Muscle layer of colon (tissue), 2 donors: ENCODE measurements around the gene PLEKHN1.
"Not testable (repeated sequence)": the region's sequence is repeated elsewhere in the genome, so short reads cannot be mapped to it uniquely, and the experiment has no call there.

Source experiments
- H3K27ac ChIP-seq: one replicate; pipeline ENCODE4 v1.7.0; 2013; ENCODE audit warnings: low read depth, mild to moderate bottlenecking, low read length, moderate library complexity
- H3K27me3 ChIP-seq, 2 donors: one replicate each; pipeline ENCODE4 v1.7.0; 2013; ENCODE audit warnings: low read length in 2 of 2, mild to moderate bottlenecking in 2 of 2; ENCODE audit not compliant: insufficient read depth in 2 of 2, control insufficient read depth in 1 of 2
- H3K36me3 ChIP-seq: one replicate; pipeline ENCODE4 v1.7.0; 2013; ENCODE audit warnings: mild to moderate bottlenecking, low read length; ENCODE audit not compliant: insufficient read depth
- H3K4me1 ChIP-seq: one replicate; pipeline ENCODE4 v1.7.0; 2013; ENCODE audit warnings: mild to moderate bottlenecking, low read length; ENCODE audit not compliant: insufficient read depth
- H3K4me3 ChIP-seq, 2 donors: one replicate each; pipeline ENCODE4 v1.7.0; 2013; ENCODE audit warnings: low read length in 2 of 2, low read depth in 1 of 2, mild to moderate bottlenecking in 1 of 2, moderate library complexity in 1 of 2
- H3K9ac ChIP-seq: one replicate; pipeline ENCODE4 v1.7.0; 2013; ENCODE audit warnings: low read length
- H3K9me3 ChIP-seq: one replicate; pipeline ENCODE4 v1.7.0; 2013; ENCODE audit warnings: mild to moderate bottlenecking, low read length
- donor health status: abdominal sarcoma.
- donor health status: Adenocarcinoma of cecum.

Gene PLEKHN1

DNA sequence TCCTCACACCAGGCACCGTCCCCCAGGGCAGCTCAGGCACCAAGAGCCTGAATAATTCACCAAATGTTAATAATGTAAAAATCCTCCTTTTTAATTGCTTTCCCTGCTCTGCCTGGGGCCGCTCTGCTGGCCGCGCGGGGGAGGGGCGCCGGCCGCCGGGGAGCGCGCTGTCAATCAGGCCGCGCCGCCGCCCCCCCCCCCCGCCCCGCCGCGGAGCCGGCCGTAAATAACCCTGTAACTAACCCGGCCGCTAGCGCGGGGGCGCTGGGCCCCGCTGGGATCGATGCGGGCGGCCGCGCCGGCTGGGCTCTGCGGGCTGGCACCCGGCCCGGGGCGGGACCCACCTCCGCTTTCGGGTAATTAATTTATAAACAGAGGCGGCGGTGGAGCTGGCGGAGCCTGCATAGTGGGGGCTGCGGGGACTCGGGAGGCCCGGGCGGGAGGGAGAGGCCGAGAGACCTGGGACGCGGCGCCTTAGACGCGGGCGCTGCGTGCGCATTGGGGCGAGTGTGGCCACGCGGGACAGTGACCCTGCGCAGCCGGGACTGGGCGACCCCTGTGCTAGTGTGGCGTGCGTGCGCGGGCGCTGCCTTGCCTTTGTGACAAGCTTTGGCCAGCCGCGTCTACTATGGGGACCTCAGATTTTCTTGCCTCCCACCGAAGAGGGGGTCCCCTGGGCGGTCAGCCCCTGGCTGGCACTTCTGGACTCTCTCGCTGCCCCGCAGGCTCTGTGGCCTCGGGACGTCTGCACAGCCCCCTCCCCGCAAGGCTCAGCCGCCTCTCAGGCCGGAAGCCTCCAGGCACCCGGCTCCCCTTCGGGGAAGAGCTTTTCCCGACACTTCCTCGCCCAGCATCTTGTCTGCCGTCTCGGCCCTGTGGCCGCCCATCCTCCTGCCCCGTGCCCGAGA, 25.9 kb upstream of the PLEKHN1 start:
- Histone ChIP-seq H3K36me3 (no peaks in the 10 kb centered on the region), H3K9me3 (no peaks in the 10 kb centered on the region), H3K4me3 (peak overlapping the region; percentile 32 to 38), H3K4me1 (peaks cover 20% of the 10 kb centered on the region), H3K27ac (peak overlapping the region; percentile 68), H3K9ac (no peak overlapping the region), H3K27me3 (peaks cover 13 to 78% of the 10 kb centered on the region in 2 donors)

DNA sequence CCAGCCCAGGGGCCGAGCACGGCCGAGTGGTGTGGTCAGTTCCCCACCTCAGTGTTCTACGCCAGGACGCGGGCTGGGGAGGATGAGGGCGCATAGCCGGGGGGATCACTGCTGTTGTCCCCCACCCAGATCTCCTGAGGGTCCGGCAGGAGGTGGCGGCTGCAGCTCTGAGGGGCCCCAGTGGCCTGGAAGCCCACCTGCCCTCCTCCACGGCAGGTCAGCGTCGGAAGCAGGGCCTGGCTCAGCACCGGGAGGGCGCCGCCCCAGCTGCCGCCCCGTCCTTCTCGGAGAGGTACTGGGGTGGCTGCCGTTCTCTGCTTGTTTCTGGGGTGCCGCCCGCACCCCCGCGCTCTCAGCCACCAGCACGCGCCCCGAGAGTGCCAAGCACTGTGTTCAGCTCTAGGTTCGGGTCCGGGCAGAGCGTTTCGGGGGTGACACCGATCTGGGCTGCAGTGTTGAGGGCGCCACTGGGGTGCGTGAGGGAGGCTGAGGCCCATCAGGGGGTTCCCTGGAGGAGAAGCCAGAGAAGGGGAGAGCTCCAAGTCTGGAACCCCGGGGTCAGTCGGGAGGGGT, 25.2 kb upstream of the PLEKHN1 start:
- Histone ChIP-seq H3K27ac (peak overlapping the region; percentile 68), H3K4me3 (peak overlapping the region; percentile 32 to 38), H3K4me1 (peaks cover 20% of the 10 kb centered on the region), H3K9me3 (no peaks in the 10 kb centered on the region), H3K9ac (no peak overlapping the region), H3K27me3 (peaks cover 13 to 71% of the 10 kb centered on the region in 2 donors), H3K36me3 (peaks cover 5% of the 10 kb centered on the region)

DNA sequence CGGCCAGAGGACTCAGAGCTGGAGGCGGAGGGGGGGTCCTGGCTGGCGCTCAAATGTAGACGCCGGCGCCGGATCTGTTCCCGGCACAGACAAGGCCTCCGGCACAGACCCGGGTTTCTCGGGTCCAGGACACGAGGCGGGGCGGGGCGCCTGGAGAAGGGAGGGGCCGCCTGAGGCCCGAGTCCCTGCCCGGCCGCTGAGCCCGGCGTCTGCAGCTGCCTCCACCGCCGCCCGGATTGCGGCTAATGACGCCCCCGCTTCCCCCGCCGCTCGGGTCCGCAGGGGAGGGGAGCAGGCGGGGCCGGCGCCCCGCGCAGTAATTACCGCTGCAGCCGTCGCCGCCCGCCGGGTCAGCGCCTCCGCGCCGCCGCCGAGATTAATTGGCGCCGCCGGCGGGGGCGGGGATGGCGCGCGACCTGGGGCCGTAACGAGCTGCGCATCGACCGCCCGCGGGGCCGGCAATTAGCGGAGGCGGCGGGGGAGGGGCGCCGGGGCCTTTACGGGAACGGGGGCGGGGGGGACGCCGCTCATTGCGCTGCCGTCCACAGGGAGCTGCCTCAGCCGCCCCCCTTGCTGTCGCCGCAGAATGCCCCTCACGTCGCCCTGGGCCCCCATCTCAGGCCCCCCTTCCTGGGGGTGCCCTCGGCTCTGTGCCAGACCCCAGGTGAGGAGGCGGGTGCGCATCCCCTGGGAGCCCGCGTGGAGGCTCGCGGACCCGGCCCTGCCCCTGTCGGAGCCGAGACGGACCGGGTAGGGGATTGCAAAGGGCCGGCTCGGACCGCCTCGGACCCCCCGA, 24.5 kb upstream of the PLEKHN1 start:
- H3K27ac ChIP-seq, result no peak overlapping the region
- peaks cover 20% of the 10 kb centered on the region for H3K4me1 ChIP-seq

DNA sequence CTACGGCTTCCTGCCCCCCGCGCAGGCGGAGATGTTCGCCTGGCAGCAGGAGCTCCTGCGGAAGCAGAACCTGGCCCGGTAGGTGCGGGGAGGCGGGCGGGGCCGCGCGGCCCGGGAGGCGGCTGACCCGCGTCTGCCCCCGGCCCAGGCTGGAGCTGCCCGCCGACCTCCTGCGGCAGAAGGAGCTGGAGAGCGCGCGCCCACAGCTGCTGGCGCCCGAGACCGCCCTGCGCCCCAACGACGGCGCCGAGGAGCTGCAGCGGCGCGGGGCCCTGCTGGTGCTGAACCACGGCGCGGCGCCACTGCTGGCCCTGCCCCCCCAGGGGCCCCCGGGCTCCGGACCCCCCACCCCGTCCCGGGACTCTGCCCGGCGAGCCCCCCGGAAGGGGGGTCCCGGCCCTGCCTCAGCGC, 23.9 kb upstream of the PLEKHN1 start:
- H3K27ac ChIP-seq, result no peak overlapping the region
- H3K27me3 ChIP-seq, result peaks cover 13 to 59% of the 10 kb centered on the region in 2 donors
- no peak overlapping the region for H3K9ac ChIP-seq
- H3K9me3 ChIP-seq, result no peaks in the 10 kb centered on the region
- peaks cover 17% of the 10 kb centered on the region for H3K36me3 ChIP-seq
- H3K4me1 ChIP-seq, result peaks cover 20% of the 10 kb centered on the region
- no peak overlapping the region for H3K4me3 ChIP-seq

More for the DNA sequence above, 24.5 kb upstream of the PLEKHN1 start:
- no peak overlapping the region for H3K4me3 ChIP-seq
- H3K36me3 ChIP-seq, result peaks cover 11% of the 10 kb centered on the region
- H3K9me3 ChIP-seq, result no peaks in the 10 kb centered on the region
- no peak overlapping the region for H3K9ac ChIP-seq
- peaks cover 13 to 64% of the 10 kb centered on the region in 2 donors for H3K27me3 ChIP-seq

DNA sequence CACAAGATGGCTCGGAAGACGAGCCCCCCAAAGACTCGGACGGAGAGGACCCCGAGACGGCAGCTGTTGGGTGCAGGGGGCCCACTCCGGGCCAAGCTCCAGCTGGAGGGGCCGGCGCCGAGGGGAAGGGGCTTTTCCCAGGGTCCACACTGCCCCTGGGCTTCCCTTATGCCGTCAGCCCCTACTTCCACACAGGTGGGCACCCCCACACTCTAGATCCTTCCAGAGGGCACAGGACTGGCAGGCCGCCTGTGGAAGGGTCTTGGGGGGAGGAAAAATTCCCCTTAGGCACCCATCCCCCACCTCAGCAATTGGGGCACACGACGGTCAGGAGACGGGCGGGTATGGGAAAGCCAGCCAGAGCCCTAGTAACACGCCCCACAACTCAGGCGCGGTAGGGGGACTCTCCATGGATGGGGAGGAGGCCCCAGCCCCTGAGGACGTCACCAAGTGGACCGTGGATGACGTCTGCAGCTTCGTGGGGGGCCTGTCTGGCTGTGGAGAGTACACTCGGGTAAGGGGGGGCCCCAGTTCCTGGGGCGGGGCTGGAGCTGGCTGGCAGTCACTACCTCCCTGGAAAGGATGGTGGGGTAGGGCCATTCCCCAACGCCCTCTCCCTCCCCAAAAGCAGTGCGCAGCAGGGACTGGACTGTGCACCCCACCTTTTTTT, 23.3 kb upstream of the PLEKHN1 start:
- H3K9me3 ChIP-seq, result no peaks in the 10 kb centered on the region
- H3K36me3 ChIP-seq, result peaks cover 23% of the 10 kb centered on the region
- peaks cover 20% of the 10 kb centered on the region for H3K4me1 ChIP-seq
- no peak overlapping the region for H3K4me3 ChIP-seq
- H3K27ac ChIP-seq, result no peak overlapping the region
- H3K27me3 ChIP-seq, result peaks cover 13 to 54% of the 10 kb centered on the region in 2 donors
- no peak overlapping the region for H3K9ac ChIP-seq

DNA sequence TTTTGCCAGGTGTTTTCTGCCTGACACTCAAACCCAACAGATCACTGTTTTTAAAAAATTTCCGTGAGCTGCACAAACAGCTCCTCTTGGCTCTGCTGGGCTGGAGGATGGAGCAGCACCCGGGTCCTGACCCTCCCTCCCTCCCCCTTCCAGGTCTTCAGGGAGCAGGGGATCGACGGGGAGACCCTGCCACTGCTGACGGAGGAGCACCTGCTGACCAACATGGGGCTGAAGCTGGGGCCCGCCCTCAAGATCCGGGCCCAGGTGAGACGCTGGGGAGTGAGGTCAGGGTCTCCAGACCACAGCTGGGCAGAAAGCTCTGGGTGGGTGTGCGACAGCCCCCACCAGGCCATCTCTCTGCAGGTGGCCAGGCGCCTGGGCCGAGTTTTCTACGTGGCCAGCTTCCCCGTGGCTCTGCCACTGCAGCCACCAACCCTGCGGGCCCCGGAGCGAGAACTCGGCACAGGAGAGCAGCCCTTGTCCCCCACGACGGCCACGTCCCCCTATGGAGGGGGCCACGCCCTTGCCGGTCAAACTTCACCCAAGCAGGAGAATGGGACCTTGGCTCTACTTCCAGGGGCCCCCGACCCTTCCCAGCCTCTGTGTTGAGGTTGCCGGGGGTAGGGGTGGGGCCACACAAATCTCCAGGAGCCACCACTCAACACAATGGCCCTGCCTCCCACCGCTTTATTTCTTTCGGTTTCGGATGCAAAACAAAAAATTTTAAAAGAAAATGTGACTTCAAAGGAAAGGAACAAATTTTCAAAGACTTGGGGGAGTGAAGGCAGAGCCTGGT, 22.5 kb upstream of the PLEKHN1 start:
- no peak overlapping the region for H3K4me3 ChIP-seq
- H3K27ac ChIP-seq, result no peak overlapping the region

DNA sequence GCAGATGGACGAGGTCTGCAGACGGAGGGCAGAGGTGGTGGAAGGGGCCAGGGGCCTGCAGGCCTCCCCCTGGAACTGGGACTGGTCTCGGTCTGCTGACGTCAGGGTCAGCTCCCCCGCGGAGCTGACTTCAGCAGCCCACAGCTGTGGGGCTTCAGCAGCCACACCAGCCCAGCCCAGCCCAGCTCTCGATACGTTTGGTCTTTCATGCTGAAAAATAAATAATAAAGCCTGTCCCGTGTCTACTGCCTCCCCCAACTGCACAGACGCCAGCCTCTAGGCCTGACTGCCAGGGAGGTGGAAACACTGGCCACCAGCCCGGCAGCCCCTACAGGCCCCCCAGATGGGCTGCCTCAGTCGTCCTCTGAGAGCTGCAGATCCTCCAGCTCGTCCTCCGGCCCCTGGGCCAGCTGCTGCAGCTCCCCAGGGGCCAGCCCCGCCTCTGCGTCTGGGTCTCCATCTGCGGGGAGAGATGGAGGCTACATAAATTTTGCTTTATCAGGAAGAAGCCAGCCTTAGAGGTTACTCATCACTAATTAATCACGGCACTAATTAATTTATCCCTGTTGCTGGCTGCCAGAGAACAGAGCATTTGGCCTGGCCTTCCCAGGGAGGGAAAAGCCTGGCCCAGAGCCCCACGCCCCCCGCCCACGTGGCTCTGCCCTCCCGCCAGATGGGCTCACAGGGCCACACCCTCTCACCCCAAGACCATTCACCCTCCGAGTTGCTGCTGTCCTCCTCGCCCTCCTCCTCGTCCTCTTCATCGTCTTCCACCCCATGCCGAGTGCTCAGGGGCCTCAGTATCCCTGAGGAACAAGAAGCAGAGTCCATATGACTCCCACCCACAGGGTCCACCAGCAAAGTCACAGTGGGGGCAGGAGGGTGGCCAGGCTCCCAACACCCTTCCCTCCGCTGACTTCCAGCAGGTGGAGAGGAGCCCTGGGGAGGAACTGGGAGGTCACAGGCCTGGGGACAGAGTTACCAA, 21.6 kb upstream of the PLEKHN1 start:
- peaks cover 2 to 38% of the 10 kb centered on the region in 2 donors for H3K27me3 ChIP-seq
- H3K27ac ChIP-seq, result no peak overlapping the region
- peaks cover 38% of the 10 kb centered on the region for H3K36me3 ChIP-seq
- H3K9me3 ChIP-seq, result no peaks in the 10 kb centered on the region
- H3K9ac ChIP-seq, result no peak overlapping the region
- peaks cover 20% of the 10 kb centered on the region for H3K4me1 ChIP-seq
- H3K4me3 ChIP-seq, result no peak overlapping the region

More for the DNA sequence above, 22.5 kb upstream of the PLEKHN1 start:
- Histone ChIP-seq H3K9me3 (no peaks in the 10 kb centered on the region), H3K4me1 (peaks cover 20% of the 10 kb centered on the region), H3K36me3 (peaks cover 30% of the 10 kb centered on the region), H3K27me3 (peaks cover 10 to 47% of the 10 kb centered on the region in 2 donors), H3K9ac (no peak overlapping the region)

DNA sequence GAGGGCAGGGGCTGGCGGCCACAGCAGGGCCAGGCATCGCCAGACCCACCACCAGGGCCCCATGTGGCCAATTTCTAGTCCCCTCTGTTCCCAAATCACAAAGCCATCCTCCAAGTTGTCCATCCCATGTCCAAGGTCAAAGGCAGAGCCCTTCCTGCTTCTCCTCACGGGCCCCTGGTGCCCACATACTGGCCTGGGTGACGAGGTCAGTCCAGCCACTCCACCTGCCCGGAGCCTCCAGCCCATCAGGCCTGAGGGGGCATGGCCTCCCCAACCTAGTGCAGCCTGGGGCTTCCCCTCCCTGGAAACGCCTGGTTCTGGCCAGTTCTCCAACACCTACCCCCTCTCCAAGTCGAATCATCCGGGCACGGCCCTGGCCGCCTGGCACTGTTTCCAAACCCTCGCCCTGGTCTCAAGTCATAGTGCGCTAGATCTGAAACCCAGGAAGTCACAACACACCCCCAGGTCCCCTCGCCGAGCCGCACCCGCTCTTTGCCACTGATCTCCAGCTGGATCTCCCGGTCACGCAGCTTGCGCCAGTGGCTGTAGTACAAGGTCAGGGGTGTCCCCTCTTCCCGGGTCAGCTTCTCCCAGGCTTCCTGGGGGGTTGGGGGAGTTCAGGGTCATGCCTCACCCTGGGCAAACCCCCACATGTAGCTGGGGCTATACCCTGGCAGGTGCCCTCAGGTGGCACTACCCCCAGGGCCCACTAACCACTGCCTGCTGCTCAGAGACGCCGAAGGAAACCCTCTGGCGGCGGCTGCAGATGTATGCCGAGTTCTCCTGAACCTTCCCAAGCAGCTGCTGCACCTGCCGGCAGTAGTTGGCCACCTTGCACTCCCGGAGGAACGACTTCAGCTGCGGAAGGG, 20.4 kb upstream of the PLEKHN1 start:
- no peak overlapping the region for H3K27ac ChIP-seq
- peaks cover 51% of the 10 kb centered on the region for H3K36me3 ChIP-seq
- H3K9me3 ChIP-seq, result no peaks in the 10 kb centered on the region
- H3K9ac ChIP-seq, result no peak overlapping the region
- peaks cover 13% of the 10 kb centered on the region for H3K4me1 ChIP-seq
- H3K27me3 ChIP-seq, result peaks cover 0 to 28% of the 10 kb centered on the region in 2 donors
- no peak overlapping the region for H3K4me3 ChIP-seq

DNA sequence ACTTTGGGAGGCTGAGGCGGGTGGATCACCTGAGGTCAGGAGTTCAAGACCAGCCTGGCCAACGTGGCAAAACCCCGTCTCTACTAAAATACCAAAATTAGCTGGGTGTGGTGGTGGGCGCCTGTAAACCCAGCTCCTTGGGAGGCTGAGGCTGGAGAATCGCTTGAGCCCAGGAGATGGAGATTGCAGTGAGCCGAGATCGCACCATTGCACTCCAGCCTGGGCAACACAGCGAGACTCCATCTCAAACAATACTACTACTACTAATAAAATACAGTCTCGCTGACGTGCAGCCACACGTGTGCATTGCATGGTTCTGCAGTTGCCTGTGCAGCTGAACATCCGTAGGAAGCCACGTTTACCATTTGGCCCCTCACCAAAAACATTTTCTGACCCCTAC, 19.5 kb upstream of the PLEKHN1 start:
- H3K27me3 ChIP-seq, result peaks cover 0 to 19% of the 10 kb centered on the region in 2 donors
- not testable (repeated sequence) for H3K4me1 ChIP-seq, H3K9me3 ChIP-seq, H3K4me3 ChIP-seq, H3K27ac ChIP-seq, H3K9ac ChIP-seq
- peaks cover 60% of the 10 kb centered on the region for H3K36me3 ChIP-seq
